Measurements from ENCODE around the gene SLC24A3.

Gene SLC24A3

DNA sequence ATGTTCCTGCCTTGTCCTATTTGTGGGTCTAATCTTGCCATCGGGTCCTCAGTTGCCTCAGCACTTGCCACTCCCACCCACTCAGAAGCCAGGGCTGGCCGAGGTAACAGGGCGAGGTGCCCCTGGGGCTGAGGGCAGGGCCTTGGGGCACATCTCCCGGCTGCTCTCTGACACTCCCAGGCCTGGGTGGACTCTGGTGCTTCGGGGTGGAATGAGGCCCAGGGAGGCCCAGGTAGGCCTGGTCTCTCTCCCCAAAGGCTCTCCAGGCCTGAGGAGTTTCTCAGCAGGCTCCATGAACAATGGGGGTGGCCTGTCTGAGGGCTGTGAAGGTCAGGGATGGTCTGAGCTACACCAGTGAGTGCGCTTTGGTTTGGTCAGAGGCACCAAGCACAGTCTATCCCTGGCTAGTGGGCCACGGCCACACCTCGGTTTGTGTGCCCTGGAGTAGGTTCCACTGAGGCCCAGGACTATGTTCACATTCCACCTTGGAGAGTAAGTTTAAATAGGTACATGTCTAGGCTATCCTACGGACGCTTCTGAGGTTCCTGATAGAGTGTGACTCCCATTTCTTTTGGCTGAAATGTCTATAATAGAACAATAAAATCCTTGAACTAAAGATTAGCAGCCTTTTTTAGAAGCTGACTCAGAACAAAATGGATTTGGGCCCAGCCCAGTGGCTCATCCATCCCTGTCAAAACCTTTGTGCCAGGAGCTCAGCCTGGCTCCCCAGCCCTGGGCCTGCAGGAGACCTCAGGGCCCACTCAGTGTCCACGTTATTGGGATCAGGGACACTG lies 78.8 kb downstream of the SLC24A3 start:
- TF ChIP-seq ZNF565 (CRISPR knock-in tag; conservative IDR thresholded peaks at IDR 0.05; ENCODE audit: low read depth) (no peak), GLIS3 (CRISPR knock-in tag; IDR thresholded peaks at IDR 0.05) (no peak), CSDC2 (CRISPR knock-in tag; IDR thresholded peaks at IDR 0.05) (no peak), PPARA (CRISPR knock-in tag; IDR thresholded peaks at IDR 0.05; ENCODE audit: borderline replicate concordance) (no peak), SNAI2 (CRISPR knock-in tag; IDR thresholded peaks at IDR 0.05) (no peak), TSHZ2 (CRISPR knock-in tag; IDR thresholded peaks at IDR 0.05) (no peak), ARNTL (CRISPR knock-in tag; IDR thresholded peaks at IDR 0.05; ENCODE audit: borderline replicate concordance, low read depth) (no peak), TCF4 (CRISPR knock-in tag; IDR thresholded peaks at IDR 0.05; ENCODE audit: borderline replicate concordance) (no peak), BACH2 (CRISPR knock-in tag; IDR thresholded peaks at IDR 0.05; ENCODE audit: borderline replicate concordance) (no peak), CSRNP3 (CRISPR knock-in tag; IDR thresholded peaks at IDR 0.05) (no peak), ESRRG (CRISPR knock-in tag; IDR thresholded peaks at IDR 0.05) (no peak), ISL1 (CRISPR knock-in tag; IDR thresholded peaks at IDR 0.05) (no peak), OSR1 (CRISPR knock-in tag; IDR thresholded peaks at IDR 0.05) (no peak), ZNF70 (CRISPR knock-in tag; IDR thresholded peaks at IDR 0.05) (no peak), ZC3H10 (CRISPR knock-in tag; IDR thresholded peaks at IDR 0.05) (no peak), PATZ1 (CRISPR knock-in tag; IDR thresholded peaks at IDR 0.05; ENCODE audit: borderline replicate concordance) (no peak)
- TF ChIP-seq, protein P1, sequence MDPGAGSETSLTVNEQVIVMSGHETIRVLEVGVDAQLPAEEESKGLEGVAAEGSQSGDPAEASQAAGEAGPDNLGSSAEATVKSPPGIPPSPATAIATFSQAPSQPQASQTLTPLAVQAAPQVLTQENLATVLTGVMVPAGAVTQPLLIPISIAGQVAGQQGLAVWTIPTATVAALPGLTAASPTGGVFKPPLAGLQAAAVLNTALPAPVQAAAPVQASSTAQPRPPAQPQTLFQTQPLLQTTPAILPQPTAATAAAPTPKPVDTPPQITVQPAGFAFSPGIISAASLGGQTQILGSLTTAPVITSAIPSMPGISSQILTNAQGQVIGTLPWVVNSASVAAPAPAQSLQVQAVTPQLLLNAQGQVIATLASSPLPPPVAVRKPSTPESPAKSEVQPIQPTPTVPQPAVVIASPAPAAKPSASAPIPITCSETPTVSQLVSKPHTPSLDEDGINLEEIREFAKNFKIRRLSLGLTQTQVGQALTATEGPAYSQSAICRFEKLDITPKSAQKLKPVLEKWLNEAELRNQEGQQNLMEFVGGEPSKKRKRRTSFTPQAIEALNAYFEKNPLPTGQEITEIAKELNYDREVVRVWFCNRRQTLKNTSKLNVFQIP (CRISPR knock-in tag; IDR thresholded peaks at IDR 0.05; ENCODE audit: borderline replicate concordance, low read depth): no peak
- TF ChIP-seq, protein P2, sequence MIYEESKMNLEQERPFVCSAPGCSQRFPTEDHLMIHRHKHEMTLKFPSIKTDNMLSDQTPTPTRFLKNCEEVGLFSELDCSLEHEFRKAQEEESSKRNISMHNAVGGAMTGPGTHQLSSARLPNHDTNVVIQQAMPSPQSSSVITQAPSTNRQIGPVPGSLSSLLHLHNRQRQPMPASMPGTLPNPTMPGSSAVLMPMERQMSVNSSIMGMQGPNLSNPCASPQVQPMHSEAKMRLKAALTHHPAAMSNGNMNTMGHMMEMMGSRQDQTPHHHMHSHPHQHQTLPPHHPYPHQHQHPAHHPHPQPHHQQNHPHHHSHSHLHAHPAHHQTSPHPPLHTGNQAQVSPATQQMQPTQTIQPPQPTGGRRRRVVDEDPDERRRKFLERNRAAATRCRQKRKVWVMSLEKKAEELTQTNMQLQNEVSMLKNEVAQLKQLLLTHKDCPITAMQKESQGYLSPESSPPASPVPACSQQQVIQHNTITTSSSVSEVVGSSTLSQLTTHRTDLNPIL (CRISPR knock-in tag; IDR thresholded peaks at IDR 0.05; ENCODE audit: low read depth): no peak
- ATAC-seq: no peak

- ATAC-seq: no peak
- TF ChIP-seq CSDC2 (CRISPR knock-in tag; IDR thresholded peaks at IDR 0.05) (no peak), ZNF8 (CRISPR knock-in tag; IDR thresholded peaks at IDR 0.05) (no peak), TSHZ2 (CRISPR knock-in tag; IDR thresholded peaks at IDR 0.05) (no peak), RARB (CRISPR knock-in tag; IDR thresholded peaks at IDR 0.05) (no peak), CSRNP3 (CRISPR knock-in tag; IDR thresholded peaks at IDR 0.05) (no peak), TCF4 (CRISPR knock-in tag; IDR thresholded peaks at IDR 0.05; ENCODE audit: borderline replicate concordance) (no peak), ZFP30 (CRISPR knock-in tag; IDR thresholded peaks at IDR 0.05) (no peak), OSR1 (CRISPR knock-in tag; IDR thresholded peaks at IDR 0.05) (no peak), ESRRG (CRISPR knock-in tag; IDR thresholded peaks at IDR 0.05) (no peak), PATZ1 (CRISPR knock-in tag; IDR thresholded peaks at IDR 0.05; ENCODE audit: borderline replicate concordance) (no peak), TOX (CRISPR knock-in tag; IDR thresholded peaks at IDR 0.05; ENCODE audit: borderline replicate concordance) (no peak), PPARA (CRISPR knock-in tag; IDR thresholded peaks at IDR 0.05; ENCODE audit: borderline replicate concordance) (no peak), ZNF565 (CRISPR knock-in tag; conservative IDR thresholded peaks at IDR 0.05; ENCODE audit: low read depth) (no peak)
Observed at GRCh38 chr20:19291818-19292132, 79.3 kb downstream of the SLC24A3 start.
